Measurements from ENCODE around the gene NYAP1. TPM values are rescaled to one million over a fixed set of nuclear protein-coding genes. Genes with fewer than 3 reads are reported as not detected.

The NYAP1 gene
- total RNA-seq, 3 donors from 2014 or later, result 0.23 to 2.8 (median 0.46) TPM

GRCh38 chr7:100476903-100477870, 6.5 kb upstream of the NYAP1 start:
- ATAC-seq (peak; percentile 6), DNase-seq (peak; percentile 55 to 78 (median 75))
- peaks cover 43% of the 10 kb centered on the region for H3K4me1 ChIP-seq (ENCODE audit: low read depth)
- no peaks in the 10 kb centered on the region for H3K9me3 ChIP-seq
- peaks cover 3% of the 10 kb centered on the region for H3K36me3 ChIP-seq (ENCODE audit: low read depth)
- H3K4me3 ChIP-seq, result peak overlapping the region; percentile 67
- TF ChIP-seq CTCF (IDR thresholded peaks at IDR 0.05), result no peak
- intact Hi-C loops (cut with DNase I, micrococcal nuclease), result loop anchor here (10.0 kb wide), 2 partner anchors 78 to 208 kb away; no protein-coding TSS in a partner anchor

GRCh38 chr7:100477871-100478267, 5.9 kb upstream of the NYAP1 start:
- peak overlapping the region; percentile 67 for H3K4me3 ChIP-seq
- no peaks in the 10 kb centered on the region for H3K9me3 ChIP-seq
- ATAC-seq (no peak), DNase-seq (peak in 2 of 3 donors; percentile 60 to 70)
- peaks cover 3% of the 10 kb centered on the region for H3K36me3 ChIP-seq (ENCODE audit: low read depth)
- TF ChIP-seq CTCF (IDR thresholded peaks at IDR 0.05), result no peak
- intact Hi-C loops (cut with DNase I, micrococcal nuclease), result loop anchor here (10.0 kb wide), 2 partner anchors 77 to 207 kb away; no protein-coding TSS in a partner anchor
- H3K4me1 ChIP-seq (ENCODE audit: low read depth), result peaks cover 42% of the 10 kb centered on the region

- H3K4me1 ChIP-seq (ENCODE audit: low read depth), result peaks cover 40% of the 10 kb centered on the region
- peak; percentile 92 for ATAC-seq
- H3K4me3 ChIP-seq, result peak within 1 kb of the TSS; percentile 67
- no peak for TF ChIP-seq CTCF (IDR thresholded peaks at IDR 0.05)
- H3K36me3 ChIP-seq (ENCODE audit: low read depth), result no peaks in the 10 kb centered on the region
- intact Hi-C loops (cut with DNase I, micrococcal nuclease), result loop anchor here (10.0 kb wide), 2 partner anchors 76 to 206 kb away; no protein-coding TSS in a partner anchor
- DNase-seq, result peak; percentile 94 to 98 (median 97)
- no peaks in the 10 kb centered on the region for H3K9me3 ChIP-seq
These were observed 4.6 kb upstream of the NYAP1 start, which contains the start of gene TSC22D4 for GRCh38 chr7:100478958-100479660. Gene TSC22D4, minus strand, starts transcription at chr7:100479214. Its CDS starts 1,176 bp downstream, at chr7:100478038.

- DNase-seq (no peak), ATAC-seq (no peak)
- intact Hi-C loops (cut with DNase I, micrococcal nuclease), result no loop called here
- Histone ChIP-seq H3K4me1 (ENCODE audit: low read depth) (peaks cover 29% of the 10 kb centered on the region), H3K36me3 (ENCODE audit: low read depth) (no peaks in the 10 kb centered on the region), H3K4me3 (no peak overlapping the region), H3K9me3 (no peaks in the 10 kb centered on the region)
- TF ChIP-seq CTCF (IDR thresholded peaks at IDR 0.05), result no peak
These were observed 2.3 kb upstream of the NYAP1 start for GRCh38 chr7:100481466-100481865.

GRCh38 chr7:100482728-100483089, 1.0 kb upstream of the NYAP1 start:
- no peak for TF ChIP-seq CTCF (IDR thresholded peaks at IDR 0.05)
- Histone ChIP-seq H3K36me3 (ENCODE audit: low read depth) (no peaks in the 10 kb centered on the region), H3K4me1 (ENCODE audit: low read depth) (peaks cover 17% of the 10 kb centered on the region), H3K9me3 (no peaks in the 10 kb centered on the region), H3K4me3 (no peak overlapping the region)
- DNase-seq, result no peak
- intact Hi-C loops (cut with DNase I, micrococcal nuclease), result no loop called here
- no peak for ATAC-seq
